Measurements from ENCODE around the gene EVC2.
"Not testable (repeated sequence)": the region's sequence is repeated elsewhere in the genome, so short reads cannot be mapped to it uniquely, and the experiment has no call there.

EVC2 gene

DNA sequence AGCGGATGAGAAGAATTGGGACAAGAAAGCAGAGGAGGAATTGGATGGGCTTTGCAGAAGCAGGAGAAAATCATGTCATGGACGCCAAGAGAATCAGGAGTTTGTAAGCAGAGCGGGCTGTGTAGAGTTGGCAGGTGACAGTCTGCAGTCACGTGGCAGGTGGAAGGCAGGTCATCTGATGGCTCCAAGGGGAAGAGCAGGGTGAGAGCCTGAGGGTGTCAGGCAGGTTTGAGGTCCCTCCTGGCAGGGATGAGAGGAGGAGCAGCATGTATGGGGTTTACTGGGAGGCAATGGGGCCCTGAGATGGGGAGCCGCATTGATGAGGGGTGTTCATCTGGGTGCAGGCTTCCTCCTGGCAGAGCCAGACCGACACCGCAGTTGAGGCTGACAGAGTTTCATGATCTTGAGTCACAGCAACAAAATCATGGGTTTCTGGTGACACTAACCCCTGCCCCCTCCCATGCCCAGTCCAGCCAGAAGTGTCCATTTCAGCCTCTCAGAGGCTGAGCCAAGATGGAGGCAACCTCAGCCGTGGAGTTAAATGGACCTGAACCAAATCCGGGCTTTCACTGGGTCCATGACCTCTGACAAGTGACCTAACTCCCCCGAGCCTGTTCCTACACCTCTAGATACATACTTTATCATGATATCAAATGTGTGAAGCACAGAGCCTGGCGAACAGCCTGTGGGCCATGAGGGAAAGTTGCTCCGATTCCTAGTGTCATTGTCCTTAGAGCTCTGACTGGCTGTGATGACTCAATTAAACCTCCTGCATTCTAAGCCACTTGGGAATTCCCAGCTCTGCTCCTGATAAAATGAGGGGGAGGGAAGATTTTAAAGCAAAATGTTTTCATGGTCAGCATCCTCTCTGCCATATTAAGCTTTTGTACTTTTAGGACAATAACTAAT lies 38.7 kb upstream of the EVC2 start:
- DNase-seq (ENCODE audit: low spot score) = no peak

DNA sequence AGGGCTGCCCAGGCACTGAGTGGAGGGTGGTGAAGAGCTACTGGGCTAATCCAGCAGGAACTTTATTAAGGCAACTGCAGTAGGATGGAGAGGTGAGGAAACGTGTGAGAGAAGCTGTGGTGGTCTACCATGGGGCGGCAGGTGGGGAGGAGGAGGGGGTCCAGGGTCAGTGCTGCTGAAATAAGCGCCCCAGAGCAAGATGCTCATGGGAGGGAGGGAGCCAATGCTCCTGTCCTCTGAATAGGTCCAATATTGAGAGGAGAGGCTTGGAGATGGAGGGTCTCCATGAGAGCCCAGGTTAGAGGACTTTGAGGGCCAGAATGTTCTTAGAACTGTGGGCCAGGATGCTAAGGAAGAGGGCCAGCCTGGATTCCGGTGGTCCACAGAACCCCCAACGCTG lies 37.9 kb upstream of the EVC2 start:
- DNase-seq (ENCODE audit: low spot score) = no peak

DNA sequence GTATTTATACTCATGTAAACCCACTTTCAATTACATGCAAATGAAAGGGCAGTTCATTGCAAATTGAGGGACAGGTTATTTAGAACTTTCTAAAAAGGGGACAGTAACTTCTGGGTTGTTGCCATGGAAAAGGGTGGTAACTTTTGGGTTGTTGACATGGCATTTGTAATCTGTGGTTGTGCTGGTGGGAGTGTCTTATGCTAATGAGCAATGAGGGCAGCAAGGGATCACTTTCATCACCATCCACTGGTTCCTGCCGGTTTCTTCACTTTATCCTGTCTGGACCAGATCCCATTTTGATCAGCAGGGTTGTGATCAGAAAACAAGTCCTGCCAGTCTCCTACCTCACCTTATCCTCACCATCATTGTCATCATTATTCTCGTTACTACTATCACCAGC lies 34.6 kb upstream of the EVC2 start:
- DNase-seq (ENCODE audit: low spot score) = no peak

DNA sequence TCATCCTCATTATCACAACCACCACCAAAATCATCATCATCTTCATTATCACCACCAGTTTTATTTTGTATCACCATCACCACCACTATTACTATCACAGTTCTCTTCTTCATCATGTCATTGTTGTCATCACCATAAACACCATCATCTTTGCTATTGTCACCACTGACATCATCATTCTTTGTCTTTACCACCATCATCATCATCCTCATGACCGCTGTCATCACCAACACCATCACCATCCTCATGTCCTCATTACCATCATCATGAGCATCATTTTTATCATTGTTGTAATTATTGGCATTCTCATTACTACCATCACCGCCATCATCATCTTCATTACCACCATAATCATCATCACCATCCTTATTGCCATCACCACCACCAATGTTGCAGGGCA lies 34.0 kb upstream of the EVC2 start:
- DNase-seq (ENCODE audit: low spot score) = no peak

DNA sequence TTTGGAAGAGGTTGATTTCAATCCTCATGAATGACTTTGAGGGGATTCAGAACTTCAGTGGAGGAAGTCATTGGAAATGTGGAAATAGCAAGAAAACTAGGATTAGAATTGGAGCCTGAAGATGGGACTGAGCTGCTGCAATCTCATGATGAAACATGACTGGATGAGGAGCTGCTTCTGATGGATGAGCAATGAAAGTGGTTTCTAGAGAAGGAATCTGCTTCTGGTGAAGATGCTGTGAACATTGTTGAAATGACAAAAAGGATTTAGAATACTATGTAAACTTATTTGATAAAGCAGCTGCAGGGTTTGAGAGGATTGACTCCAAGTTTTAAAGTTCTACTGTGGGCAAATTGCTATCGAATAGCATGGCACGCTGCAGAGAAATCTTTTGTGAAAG lies 29.7 kb upstream of the EVC2 start:
- no peak for DNase-seq (ENCODE audit: low spot score)

DNA sequence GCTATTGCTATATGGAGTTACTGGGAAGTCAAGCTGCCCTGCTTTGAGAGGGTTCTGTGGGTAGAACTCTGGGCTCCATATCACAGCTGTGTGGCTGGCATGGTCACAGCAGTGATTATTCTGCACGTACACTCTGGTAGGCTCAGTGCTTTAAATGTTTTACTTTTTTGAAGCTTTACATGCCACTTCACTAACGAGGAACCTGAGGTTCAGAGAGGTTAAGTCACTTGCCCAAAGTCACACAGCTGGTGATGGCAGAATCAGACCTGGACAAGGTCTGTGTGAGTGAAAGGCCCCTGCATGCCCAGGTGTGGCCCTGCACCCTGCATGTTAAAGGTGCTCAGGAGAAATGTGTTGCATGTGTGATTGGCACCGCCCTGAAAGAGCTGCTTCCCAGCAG lies 27.1 kb upstream of the EVC2 start:
- DNase-seq (ENCODE audit: low spot score) = no peak

DNA sequence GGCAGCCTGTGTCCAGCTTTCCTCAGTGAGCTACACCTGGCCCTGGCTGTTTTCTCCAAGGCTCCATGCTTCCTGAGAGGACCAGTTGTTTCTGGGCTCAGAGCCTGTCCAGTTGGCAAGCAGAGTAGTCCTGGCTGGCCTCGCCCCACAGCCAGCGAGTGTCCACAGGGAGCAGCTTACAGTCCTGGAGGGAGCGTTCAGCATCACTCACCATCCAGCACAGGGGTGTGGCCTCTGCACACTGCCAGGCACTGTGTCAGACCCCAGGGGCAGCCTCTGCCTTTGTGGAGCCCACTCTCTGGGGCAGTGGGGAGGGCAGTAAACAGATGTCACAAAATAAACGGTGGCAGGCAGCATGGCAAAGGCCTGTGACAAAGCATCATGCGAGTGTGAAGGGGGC lies 26.5 kb upstream of the EVC2 start:
- DNase-seq (ENCODE audit: low spot score) = no peak

DNA sequence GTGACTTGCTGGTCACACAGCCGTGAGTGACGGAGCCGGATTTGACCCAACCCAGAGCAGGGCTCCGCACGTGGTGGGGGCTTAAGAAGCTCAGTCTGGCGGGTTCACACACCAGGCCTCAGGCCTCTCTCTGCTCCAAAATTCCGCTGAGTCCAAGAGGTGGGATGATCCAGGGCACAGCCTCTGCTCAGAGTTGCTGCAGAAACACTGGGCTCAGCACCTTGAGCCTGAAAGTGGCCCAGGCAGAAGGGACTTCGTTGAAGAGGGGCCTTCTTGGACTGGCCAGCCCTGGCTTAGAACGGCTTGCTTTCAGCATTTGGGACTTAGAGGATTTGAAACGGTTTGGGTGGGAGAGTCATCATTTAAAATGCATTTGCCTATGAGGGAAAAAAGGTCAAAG lies 23.8 kb upstream of the EVC2 start:
- no peak for DNase-seq (ENCODE audit: low spot score)

DNA sequence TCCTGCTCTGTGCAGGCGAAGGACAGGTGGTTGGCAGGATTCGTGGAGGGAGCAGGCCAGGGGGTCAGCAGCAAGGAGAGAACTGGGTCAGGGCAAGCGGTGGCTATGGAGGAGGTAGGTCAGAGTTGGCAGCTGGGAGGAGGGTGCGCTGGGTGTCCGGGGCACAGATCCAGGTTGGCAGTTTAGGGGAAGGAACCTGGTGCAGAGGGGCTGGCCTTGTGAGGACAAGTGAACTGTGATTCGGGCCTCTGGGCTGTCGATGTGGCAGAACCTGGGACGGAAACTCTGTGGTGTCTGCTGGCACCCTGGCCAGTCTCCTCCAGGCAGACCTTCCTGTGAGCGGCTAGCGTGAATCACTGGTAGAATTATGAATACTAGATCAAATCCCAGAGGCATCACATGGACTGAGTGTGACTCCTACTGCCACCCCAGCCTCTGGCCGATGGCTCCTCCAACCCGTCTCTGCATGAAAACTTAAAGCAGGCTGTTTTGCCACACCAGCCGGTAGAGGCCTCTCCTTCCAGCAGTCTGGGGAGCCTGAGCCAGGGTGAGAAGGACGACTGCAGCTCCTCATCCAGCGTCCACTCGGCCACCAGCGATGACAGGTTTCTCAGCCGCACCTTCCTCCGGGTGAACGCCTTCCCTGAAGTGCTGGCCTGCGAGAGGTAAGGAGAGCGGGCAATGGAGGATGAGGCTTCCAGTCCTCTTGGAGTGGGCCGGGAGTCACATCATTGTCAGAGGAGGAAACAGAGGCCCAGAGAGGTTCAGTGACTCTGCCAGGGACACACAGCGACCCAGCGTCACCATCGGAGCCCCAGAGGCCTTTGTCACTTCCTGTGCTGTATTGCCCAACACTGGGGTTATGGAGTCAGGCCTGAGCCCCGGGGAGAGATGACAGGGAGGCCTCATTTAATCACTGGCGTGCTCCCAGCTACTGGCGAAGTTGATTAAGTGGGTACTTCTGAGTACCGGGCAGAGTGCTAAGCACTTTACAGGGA lies 22.9 kb upstream of the EVC2 start:
- no peak for DNase-seq (ENCODE audit: low spot score)

DNA sequence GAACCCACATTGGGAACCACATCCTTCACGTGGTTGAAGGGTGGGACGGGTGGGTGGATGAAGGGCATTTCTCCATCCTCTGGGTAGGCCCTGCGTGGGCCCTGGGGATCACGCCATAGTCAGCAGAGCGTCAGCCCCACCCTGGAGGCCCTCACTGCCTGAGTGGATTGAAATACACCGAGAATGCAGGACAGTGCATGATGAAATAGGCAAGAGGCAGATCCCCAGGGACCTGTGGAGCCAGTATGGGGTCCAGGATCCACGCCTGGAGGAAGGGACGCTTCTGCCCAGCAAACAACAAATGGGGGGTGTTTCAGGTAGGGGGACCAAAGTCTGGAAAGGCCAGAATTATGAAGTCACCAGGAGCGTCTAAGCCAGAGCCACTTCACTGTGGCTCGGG lies 22.1 kb upstream of the EVC2 start:
- no peak for DNase-seq (ENCODE audit: low spot score)

DNA sequence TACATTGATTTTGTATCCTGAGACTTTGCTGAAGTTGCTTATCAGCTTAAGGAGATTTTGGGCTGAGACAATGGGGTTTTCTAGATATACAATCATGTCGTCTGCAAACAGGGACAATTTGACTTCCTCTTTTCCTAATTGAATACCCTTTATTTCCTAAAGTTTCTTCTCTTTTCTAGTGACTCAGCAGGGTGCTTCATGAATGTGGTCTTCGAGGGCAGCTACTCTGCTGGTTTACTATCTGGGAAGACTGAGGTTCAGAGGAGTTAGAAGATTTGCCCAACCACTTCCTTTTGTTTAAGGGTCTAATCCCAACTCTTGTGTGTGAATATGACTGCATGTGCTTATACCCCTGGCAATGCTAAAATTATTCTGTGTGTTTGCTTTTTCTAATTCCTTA lies 20.1 kb upstream of the EVC2 start:
- DNase-seq (ENCODE audit: low spot score) = not testable (repeated sequence)

DNA sequence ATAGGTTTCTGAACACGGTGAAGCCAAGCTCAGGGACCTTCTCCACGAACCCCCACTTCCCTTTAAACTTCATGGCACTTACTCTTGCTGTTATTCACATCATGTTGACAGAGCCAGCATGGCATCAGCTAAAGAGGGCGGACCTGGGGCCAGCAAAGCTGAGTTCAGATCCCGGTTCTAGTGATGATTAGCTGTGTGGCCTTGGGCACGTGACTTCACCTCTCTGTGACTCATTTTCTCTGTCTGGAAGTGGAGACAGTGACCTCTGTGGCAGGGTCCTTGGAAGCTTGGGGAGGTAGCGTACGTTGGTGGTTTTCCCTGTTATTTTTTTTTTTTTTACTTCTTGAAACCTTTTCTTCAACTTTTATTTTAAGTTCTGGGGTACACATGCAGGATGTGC lies 16.0 kb upstream of the EVC2 start:
- DNase-seq (ENCODE audit: low spot score) = no peak

DNA sequence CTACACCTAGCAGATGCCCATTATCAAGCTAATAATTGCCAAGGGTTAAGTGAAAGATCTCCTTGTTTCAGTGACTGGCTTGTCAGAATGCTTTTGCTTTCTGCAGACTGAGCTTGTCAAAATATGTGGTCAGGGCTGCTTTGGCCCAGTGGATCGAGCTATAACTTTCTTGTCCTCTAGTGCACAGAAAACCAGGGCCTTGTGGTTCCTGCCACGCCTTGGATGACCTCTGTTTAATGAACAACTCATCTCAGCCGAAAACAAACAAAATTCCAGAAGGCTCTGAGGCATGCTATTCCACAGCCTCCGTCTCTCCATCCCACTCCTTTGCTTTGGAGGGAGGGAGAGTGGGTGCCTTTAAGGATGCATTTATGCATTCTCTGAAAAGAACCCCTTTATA lies 14.0 kb upstream of the EVC2 start:
- DNase-seq (ENCODE audit: low spot score) = no peak

DNA sequence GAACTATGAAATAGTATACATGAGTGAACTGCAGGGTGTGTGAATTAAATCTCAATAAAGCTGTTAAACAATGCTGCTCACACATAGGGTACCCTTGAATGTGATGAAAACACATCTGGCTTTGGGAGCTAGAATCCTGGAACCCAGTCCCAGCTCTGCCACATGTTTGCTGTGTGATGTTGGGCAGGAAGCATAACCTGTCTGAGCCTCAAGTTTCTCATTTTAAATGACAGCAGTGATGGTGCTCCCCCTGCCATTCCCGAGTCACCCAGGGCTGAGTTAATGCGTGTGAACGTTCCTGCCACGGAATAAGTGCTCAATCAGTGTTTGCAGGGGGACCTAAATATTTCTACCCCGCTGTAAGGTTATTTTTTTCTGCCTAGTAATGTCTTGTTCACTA lies 13.6 kb upstream of the EVC2 start:
- DNase-seq (ENCODE audit: low spot score) = no peak

DNA sequence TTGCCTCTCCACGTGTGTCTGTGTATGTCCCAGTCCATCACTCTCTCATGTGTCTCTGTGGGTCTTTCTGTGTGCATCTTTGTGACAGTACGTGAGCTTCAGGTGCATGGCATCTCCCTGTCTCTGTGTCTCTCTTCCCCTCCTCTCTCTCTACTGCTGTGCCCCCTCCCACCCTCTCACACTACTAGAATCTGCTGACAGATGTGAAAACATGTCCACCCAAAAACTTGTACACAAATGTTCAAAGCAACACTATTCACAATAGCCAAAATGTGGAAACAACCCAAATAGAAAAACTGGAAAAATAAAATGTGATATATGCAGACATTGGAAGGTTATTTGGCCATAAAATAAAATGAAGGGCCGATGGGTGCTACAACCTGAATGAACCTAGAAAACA lies 12.6 kb upstream of the EVC2 start:
- no peak for DNase-seq (ENCODE audit: low spot score)

DNA sequence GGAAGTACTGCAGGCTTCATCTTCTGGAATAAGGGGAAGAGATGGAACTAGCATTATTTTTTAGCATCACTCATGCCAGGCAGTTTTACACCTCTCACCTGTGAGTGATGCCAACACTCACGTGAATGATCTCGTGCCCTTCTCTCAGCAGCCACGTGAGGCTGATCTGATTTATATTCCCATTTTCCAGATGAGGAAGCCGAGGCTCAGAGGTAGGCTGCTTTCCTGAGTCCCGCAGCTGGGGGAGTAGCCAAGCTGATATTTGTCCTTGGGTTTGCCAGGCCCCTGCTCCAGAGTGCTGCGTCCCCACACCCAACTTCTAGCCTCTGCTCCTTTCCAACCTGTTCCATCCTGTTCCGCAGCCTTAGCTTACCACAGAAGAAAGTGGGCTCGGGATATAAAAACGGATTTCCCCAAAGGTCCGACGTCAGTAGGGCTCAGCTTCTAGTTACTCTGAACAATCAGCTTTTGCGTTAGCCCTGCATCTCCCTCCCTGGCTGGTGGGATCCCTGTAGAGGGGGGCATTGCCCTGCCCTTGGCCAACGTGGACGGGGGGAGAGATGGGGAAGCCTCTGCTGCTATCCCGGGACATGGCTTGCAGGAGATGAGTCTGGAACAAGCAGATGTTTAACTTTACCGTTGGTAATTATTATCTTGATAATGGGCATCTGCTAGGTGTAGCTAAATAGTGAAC lies 11.9 kb upstream of the EVC2 start:
- no peak for DNase-seq (ENCODE audit: low spot score)

DNA sequence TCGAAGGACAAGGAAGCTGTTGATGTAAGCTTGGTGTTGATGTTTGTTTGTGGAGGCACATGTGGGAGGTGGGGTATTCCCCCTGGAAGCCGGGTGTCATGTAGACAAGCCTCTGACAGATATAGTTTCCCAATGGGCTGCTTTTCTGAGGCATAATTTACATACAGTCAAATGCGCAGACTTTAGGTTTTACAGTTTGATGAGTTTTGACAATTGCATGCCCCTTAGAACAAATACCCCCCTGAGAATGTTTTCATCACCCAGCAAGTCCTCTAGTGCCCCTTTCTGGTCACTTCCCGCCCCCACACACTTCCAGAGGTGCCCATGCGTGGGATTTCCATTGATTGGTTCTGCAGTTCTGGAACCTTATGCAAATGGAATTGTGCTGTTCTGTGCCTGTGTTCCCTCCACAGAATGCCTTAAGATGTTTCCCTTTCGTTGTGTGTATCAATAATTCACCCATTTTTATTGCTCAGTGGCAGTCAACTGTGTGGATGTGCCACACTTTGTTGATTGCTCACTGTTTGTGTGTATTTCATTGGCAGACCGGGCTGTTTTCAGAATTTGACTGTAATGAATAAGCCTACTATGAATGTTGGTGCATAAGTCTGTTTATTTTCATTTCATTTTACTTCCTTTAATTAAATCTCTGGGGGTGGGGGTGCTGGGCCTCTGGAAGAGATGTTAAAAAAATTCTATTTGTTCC lies 11.1 kb upstream of the EVC2 start:
- no peak for DNase-seq (ENCODE audit: low spot score)

DNA sequence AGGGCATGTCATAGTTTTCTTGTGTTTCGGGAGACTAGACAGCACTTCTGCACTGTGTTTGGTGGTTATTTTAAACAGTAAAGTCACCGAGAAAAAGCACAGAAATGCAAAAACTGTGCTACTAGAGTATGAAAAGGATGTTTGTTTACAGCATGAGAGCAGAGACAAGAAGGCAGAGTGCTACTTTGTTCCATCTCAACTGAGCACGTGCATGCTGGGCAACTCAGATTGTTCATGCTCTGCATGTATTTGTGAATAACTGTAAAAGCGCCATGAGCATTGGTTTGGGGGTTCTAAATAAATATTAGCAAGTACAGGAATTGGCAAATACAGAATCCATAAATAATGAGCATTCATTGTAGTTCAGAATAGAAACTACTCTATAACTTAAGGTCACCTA lies 10.1 kb upstream of the EVC2 start:
- no peak for DNase-seq (ENCODE audit: low spot score)

DNA sequence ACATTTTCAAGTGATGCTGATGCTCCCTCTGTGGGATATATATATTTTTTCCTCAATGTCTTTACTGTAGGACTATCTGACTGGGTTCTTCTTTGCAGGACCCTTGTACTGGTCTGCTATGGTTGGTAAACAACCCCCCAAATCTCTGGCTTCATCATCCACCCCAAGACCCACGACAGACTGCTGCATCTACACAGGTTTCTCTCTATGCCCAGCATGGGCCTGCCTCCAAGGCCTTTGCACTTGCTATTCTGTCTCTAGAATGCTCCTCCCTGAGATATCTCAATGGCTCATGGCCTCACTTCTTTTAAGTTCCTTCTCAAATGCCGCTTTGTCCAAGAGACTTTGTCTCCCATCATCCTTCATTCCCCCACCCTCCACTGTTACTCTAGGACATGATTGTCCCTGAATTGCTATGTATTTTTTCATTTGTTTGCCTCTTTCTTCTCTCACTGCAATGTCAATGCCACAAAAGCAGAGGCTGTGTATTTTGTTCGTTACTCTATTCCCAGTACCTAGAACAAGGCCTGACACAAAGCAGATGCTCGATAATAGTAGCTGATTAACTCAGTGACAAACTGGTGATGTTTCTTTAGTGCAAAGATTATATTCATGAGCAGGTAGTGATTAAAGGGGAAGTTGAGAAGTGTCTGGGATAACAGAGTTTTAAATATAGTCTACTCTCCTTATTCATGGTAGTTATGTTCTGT lies 9.2 kb upstream of the EVC2 start:
- no peak for DNase-seq (ENCODE audit: low spot score)

DNA sequence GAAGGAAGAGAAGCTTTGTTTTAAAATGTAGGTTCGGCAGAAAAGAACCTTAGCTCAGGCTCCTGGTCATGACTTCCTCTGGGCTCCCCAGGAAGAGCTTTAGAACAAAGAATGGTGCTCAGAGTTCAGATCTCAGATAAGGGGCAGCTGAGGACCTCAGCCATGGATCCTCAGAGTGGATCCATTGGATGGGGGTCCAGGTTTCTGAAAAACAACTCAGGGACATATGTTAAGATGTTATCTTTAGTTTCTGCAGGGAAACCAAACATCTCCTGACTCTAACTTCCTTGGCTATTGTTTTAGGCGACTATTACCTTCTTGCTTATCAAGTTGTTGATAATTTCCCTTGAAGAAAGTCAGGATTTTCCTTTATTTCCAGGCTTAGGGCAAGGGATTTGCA lies 8.0 kb upstream of the EVC2 start:
- no peak for DNase-seq (ENCODE audit: low spot score)

DNA sequence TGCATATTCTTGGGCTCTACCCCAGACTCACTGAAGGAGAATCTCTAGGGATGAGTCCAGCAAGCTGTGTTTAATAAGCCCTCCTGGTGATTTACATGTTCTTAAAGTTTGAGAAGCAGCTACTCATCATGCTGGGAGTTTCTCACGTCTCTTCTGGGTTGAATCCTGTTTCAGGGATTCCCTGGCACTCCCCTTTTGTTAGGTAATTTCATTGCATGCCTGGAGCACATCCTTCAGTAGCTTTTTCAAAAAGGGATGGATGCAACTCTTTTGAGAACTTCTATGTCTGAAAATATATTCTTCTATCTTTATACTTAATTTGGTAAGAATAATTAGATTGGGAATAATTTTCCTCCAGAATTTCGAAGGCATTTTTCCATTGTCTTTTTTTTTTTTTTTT lies 7.0 kb upstream of the EVC2 start:
- DNase-seq (ENCODE audit: low spot score) = no peak

All from NAMALWA (cell line).